IMR-90 (cell line): ENCODE measurements around the gene TMEM131. TPM values are rescaled to one million over a fixed set of nuclear protein-coding genes. Genes with fewer than 3 reads are reported as not detected.

Source experiments
- ATAC-seq: fragments of 200-7000 bp; cut with Tn5 transposase; 2 replicates; pipeline ENCODE4 v1.9.1; 2020; ENCODE audit warnings: low read depth, mild to moderate bottlenecking, moderate library complexity
- BruUV-seq: library from RNA; stranded (reverse); fragments of 400-500 nt; replicated peaks from 2 replicates; lab custom pipeline; 2021; lab: Mats Ljungman, UMichigan
- CTCF ChIA-PET: fragments of 300-600 bp; formaldehyde crosslinking; extraction: SDS; loops from one replicate; lab custom pipeline; 2021; ENCODE audit warnings: antibody characterized with exemption; lab: Yijun Ruan, JAX
- POLR2A ChIA-PET: fragments of 300-600 bp; sonication (Branson Sonifier 250); formaldehyde crosslinking; loops from one replicate; lab custom pipeline; 2022; ENCODE audit warnings: antibody characterized with exemption; ENCODE audit not compliant: unreplicated experiment; lab: Charles Lee
- DNase-seq: peaks from one replicate; pipeline ENCODE4 v3.0.0; 2013
- H2AFZ ChIP-seq: replicated peaks from 2 replicates; pipeline ENCODE3; 2013; ENCODE audit warnings: low read length, mild to moderate bottlenecking; ENCODE audit not compliant: poor library complexity
- H2AK5ac ChIP-seq: 2 replicates; pipeline ENCODE4 v1.6.1; 2013; ENCODE audit warnings: low read depth, low read length, inconsistent platforms
- H2AK9ac ChIP-seq: replicated peaks from 2 replicates; pipeline ENCODE3; 2013; ENCODE audit warnings: mild to moderate bottlenecking, low read depth, low read length, moderate library complexity; ENCODE audit not compliant: poor library complexity
- H2BK120ac ChIP-seq: 2 replicates; pipeline ENCODE4 v1.6.1; 2013; ENCODE audit warnings: low read depth, low read length, inconsistent platforms
- H2BK15ac ChIP-seq: 3 replicates; pipeline ENCODE4 v1.6.1; 2013; ENCODE audit warnings: low read depth, low read length, inconsistent platforms
- H2BK20ac ChIP-seq: 2 replicates; pipeline ENCODE4 v1.6.1; 2013; ENCODE audit warnings: low read depth, mild to moderate bottlenecking, inconsistent platforms, low read length, moderate library complexity
- H2BK5ac ChIP-seq: 2 replicates; pipeline ENCODE4 v1.6.1; 2013; ENCODE audit warnings: mild to moderate bottlenecking, low read depth, low read length, inconsistent platforms; ENCODE audit not compliant: poor library complexity, severe bottlenecking
- H3K14ac ChIP-seq: replicated peaks from 2 replicates; pipeline ENCODE4 v1.6.1; 2013; ENCODE audit warnings: low read depth, low read length, inconsistent platforms
- H3K18ac ChIP-seq: 2 replicates; pipeline ENCODE4 v1.6.1; 2013; ENCODE audit warnings: low read depth, low read length, control low read depth
- H3K23ac ChIP-seq: 2 replicates; pipeline ENCODE4 v1.6.1; 2013; ENCODE audit warnings: low read depth, low read length, inconsistent platforms
- H3K27ac ChIP-seq: 2 replicates; pipeline ENCODE4 v1.5.1; 2013; ENCODE audit warnings: mild to moderate bottlenecking, control low read depth, low read length; ENCODE audit not compliant: insufficient read depth
- H3K27me3 ChIP-seq: 2 replicates; pipeline ENCODE4 v1.6.1; 2013; ENCODE audit warnings: low read length; ENCODE audit not compliant: control insufficient read depth, insufficient read depth
- H3K36me3 ChIP-seq: 2 replicates; pipeline ENCODE4 v1.6.1; 2013; ENCODE audit warnings: low read length, mixed read lengths; ENCODE audit not compliant: control insufficient read depth, insufficient read depth
- H3K4ac ChIP-seq: 2 replicates; pipeline ENCODE4 v1.6.1; 2013; ENCODE audit warnings: low read depth, low read length, inconsistent platforms
- H3K4me1 ChIP-seq: 2 replicates; pipeline ENCODE4 v1.6.1; 2013; ENCODE audit warnings: low read length, mixed read lengths; ENCODE audit not compliant: control insufficient read depth, insufficient read depth
- H3K4me2 ChIP-seq: 2 replicates; pipeline ENCODE4 v1.6.1; 2013; ENCODE audit warnings: low read depth, mild to moderate bottlenecking, control low read depth, low read length, moderate library complexity
- H3K4me3 ChIP-seq: 2 replicates; pipeline ENCODE4 v1.5.1; 2013; ENCODE audit warnings: low read depth, mild to moderate bottlenecking, control low read depth, low read length, moderate library complexity; ENCODE audit not compliant: insufficient read depth
- H3K56ac ChIP-seq: 2 replicates; pipeline ENCODE4 v1.6.1; 2013; ENCODE audit warnings: low read length, inconsistent platforms; ENCODE audit not compliant: insufficient read depth; ENCODE audit errors: extremely low read depth
- H3K79me1 ChIP-seq, 2 experiments: 2 replicates each; pipeline ENCODE4 v1.6.1; 2013; ENCODE audit warnings: low read length in 2 of 2, inconsistent platforms in 1 of 2, low read depth in 1 of 2
- H3K9ac ChIP-seq: 2 replicates; pipeline ENCODE4 v1.6.1; 2013; ENCODE audit warnings: low read depth, low read length, control low read depth
- H3K9me1 ChIP-seq: 2 replicates; pipeline ENCODE4 v1.6.1; 2013; ENCODE audit warnings: low read length, inconsistent platforms; ENCODE audit not compliant: insufficient read depth
- H3K9me3 ChIP-seq: 2 replicates; pipeline ENCODE4 v1.6.1; 2013; ENCODE audit warnings: low read length; ENCODE audit not compliant: control insufficient read depth, insufficient read depth
- H4K20me1 ChIP-seq: 2 replicates; pipeline ENCODE4 v1.6.1; 2013; ENCODE audit warnings: low read length, inconsistent platforms; ENCODE audit not compliant: insufficient read depth
- H4K5ac ChIP-seq: 2 replicates; pipeline ENCODE4 v1.6.1; 2013; ENCODE audit warnings: mild to moderate bottlenecking, low read depth, low read length, control low read depth
- H4K8ac ChIP-seq, 2 experiments: 2 replicates each; pipeline ENCODE4 v1.6.1; 2013; ENCODE audit warnings: low read depth in 2 of 2, low read length in 2 of 2, control low read depth in 1 of 2, inconsistent platforms in 1 of 2
- H4K91ac ChIP-seq: 2 replicates; pipeline ENCODE4 v1.6.1; 2013; ENCODE audit warnings: low read depth, low read length, inconsistent platforms; ENCODE audit not compliant: insufficient read depth
- BHLHE40 ChIP-seq: fragments of 150-350 bp; IDR thresholded peaks from 2 replicates; pipeline ENCODE4 v1.6.1; 2016; ENCODE audit warnings: mild to moderate bottlenecking, low read depth, low read length
- ELK1 ChIP-seq: fragments of 150-350 bp; IDR thresholded peaks from 2 replicates; pipeline ENCODE4 v1.6.1; 2016; ENCODE audit warnings: low read depth, mild to moderate bottlenecking, low read length, moderate library complexity, borderline replicate concordance
- MAZ ChIP-seq: IDR thresholded peaks from 2 replicates; pipeline ENCODE4 v1.6.1; 2012; ENCODE audit warnings: low read depth, mild to moderate bottlenecking, low read length, improper control_type of control experiment, moderate library complexity, borderline replicate concordance
- MXI1 ChIP-seq: IDR thresholded peaks from 2 replicates; pipeline ENCODE4 v1.6.1; 2012; ENCODE audit warnings: low read depth, mild to moderate bottlenecking, low read length, moderate library complexity, borderline replicate concordance
- POLR2A ChIP-seq: IDR thresholded peaks from 2 replicates; pipeline ENCODE4 v1.6.1; 2012; ENCODE audit warnings: mild to moderate bottlenecking, low read depth, low read length
- USF2 ChIP-seq: fragments of 150-350 bp; IDR thresholded peaks from 2 replicates; pipeline ENCODE4 v1.6.1; 2017; ENCODE audit warnings: mild to moderate bottlenecking, antibody characterized with exemption, low read length, low read depth
- WGBS, 2 experiments: methylation state at CpG; one replicate each; pipeline versions ENCODE4 v1.1.5 to v1.1.7; 2013; ENCODE audit warnings: missing lambda C conversion rate in 2 of 2; ENCODE audit not compliant: insufficient read length in 1 of 2; ENCODE audit errors: extremely low coverage in 2 of 2; 5-methylcytosine and 5-hydroxymethylcytosine counted together
- dilution Hi-C: fragments of 300-500 bp; cut with HindIII; formaldehyde crosslinking; loops from one replicate; pipeline ENCODE4 v1.14.3; 2018; ENCODE audit warnings: low sequenced_read_pairs; ENCODE audit not compliant: unreplicated experiment
- in situ Hi-C: fragments of 300-500 bp; cut with MboI; formaldehyde crosslinking; loops from 3 replicates; pipeline ENCODE4 v1.14.3; 2019; ENCODE audit warnings: low sequenced_read_pairs, inconsistent platforms, mixed read lengths
- intact Hi-C: fragments of 100-400 bp; cut with micrococcal nuclease; formaldehyde crosslinking; loops from 2 replicates; pipeline ENCODE4 v1.10.0; 2022
- polyA plus RNA-seq, 3 experiments: library from polyadenylated mRNA; depleted of rRNA; stranded (reverse); fragments of >200 nt; gene quantifications; 2 replicates each; pipeline ENCODE4 v1.2.3, GENCODE V29; 2012; ENCODE audit warnings: low replicate concordance in 1 of 3
- total RNA-seq: library from RNA; depleted of rRNA; stranded (reverse); fragments of >200 nt; gene quantifications from 2 replicates; pipeline ENCODE4 v1.2.3, GENCODE V29; 2012

Gene TMEM131
- total and polyA plus RNA-seq, 2 of the 4 experiments (the other 2 are of a cell fraction) = 13.3 to 14.0 TPM

GRCh38 chr2:97741686-97742085, 254.1 kb downstream of the TMEM131 start:
- no peak overlapping the region for H2AK5ac ChIP-seq
- no peak for TF ChIP-seq BHLHE40
- TF ChIP-seq POLR2A = no peak
- TF ChIP-seq MAZ = no peak
- no peak for TF ChIP-seq ELK1
- TF ChIP-seq USF2 = no peak
- no peak for TF ChIP-seq MXI1
- H3K79me1 ChIP-seq = no peaks in the 10 kb centered on the region
- no peak overlapping the region for H4K5ac ChIP-seq
- H2BK15ac ChIP-seq = no peak overlapping the region
- H3K56ac ChIP-seq = no peak overlapping the region
- H3K36me3 ChIP-seq = 0 out of 2 replicates have a peak, but pooled peaks cover 2% of the 10 kb centered on the region
- H3K4ac ChIP-seq = no peak overlapping the region
- intact Hi-C loops = no loop called here
- H3K4me3 ChIP-seq = no peak overlapping the region
- no peak overlapping the region for H2BK5ac ChIP-seq
- no peak overlapping the region for H3K9ac ChIP-seq
- H3K27me3 ChIP-seq = no peaks in the 10 kb centered on the region; the same call in 1 of the 2 replicates
- no peak for DNase-seq
- no peak overlapping the region for H2BK120ac ChIP-seq
- no peak overlapping the region for H2AFZ ChIP-seq
- POLR2A ChIA-PET = no interaction called here
- peaks cover 4% of the 10 kb centered on the region; the same call in 1 of the 2 replicates for H3K4me1 ChIP-seq
- H2AK9ac ChIP-seq = no peak overlapping the region
- BruUV-seq = no TSS peak
- no peaks in the 10 kb centered on the region for H3K9me1 ChIP-seq
- no peak overlapping the region for H4K91ac ChIP-seq
- dilution Hi-C loops = no loop called here
- CTCF ChIA-PET = interaction anchor here (1.4 kb wide), 1 partner anchor 643 kb away, joined by 9 read pairs; no protein-coding TSS in a partner anchor
- H4K20me1 ChIP-seq = no peaks in the 10 kb centered on the region
- H3K9me3 ChIP-seq = no peaks in the 10 kb centered on the region
- H3K18ac ChIP-seq = no peak overlapping the region
- no peak overlapping the region for H3K23ac ChIP-seq
- in situ Hi-C loops = no loop called here
- ATAC-seq = no peak
- no peak overlapping the region for H3K4me2 ChIP-seq
- H3K14ac ChIP-seq = no peak overlapping the region
- WGBS, 2 experiments = no CpG with 5 or more reads among the region's 4 CpGs
- H3K27ac ChIP-seq = no peak overlapping the region
- no peak overlapping the region for H4K8ac ChIP-seq
- H2BK20ac ChIP-seq = no peak overlapping the region
